Measurements from ENCODE around the gene MGRN1.
A peak's percentile ranks its signal among the peaks of the same experiment; 100 is the strongest.

The MGRN1 gene

GRCh38 chr16:4624827-4625559 lies 367 bp downstream of the MGRN1 start:
- DNase-seq (ENCODE audit: low read depth, low spot score): peak; percentile 80

- DNase-seq (ENCODE audit: low read depth, low spot score): no peak
These were observed 1.0 kb downstream of the MGRN1 start for GRCh38 chr16:4625560-4626159.

GRCh38 chr16:4626396-4626795 lies 1.8 kb downstream of the MGRN1 start:
- no peak for DNase-seq (ENCODE audit: low read depth, low spot score)

GRCh38 chr16:4628283-4628682 lies 3.7 kb downstream of the MGRN1 start:
- no peak for DNase-seq (ENCODE audit: low read depth, low spot score)

GRCh38 chr16:4631444-4631843 lies 6.8 kb downstream of the MGRN1 start:
- DNase-seq (ENCODE audit: low read depth, low spot score): no peak

- DNase-seq (ENCODE audit: low read depth, low spot score): no peak
These were observed 9.4 kb downstream of the MGRN1 start for GRCh38 chr16:4633910-4634635.

- no peak for DNase-seq (ENCODE audit: low read depth, low spot score)
These were observed 10.1 kb downstream of the MGRN1 start for GRCh38 chr16:4634768-4635167.

- no peak for DNase-seq (ENCODE audit: low read depth, low spot score)
These were observed 11.6 kb downstream of the MGRN1 start for GRCh38 chr16:4636196-4636595.

- no peak for DNase-seq (ENCODE audit: low read depth, low spot score)
These were observed 13.0 kb downstream of the MGRN1 start for GRCh38 chr16:4637501-4638166.

GRCh38 chr16:4639899-4640509 lies 15.4 kb downstream of the MGRN1 start:
- no peak for DNase-seq (ENCODE audit: low read depth, low spot score)

GRCh38 chr16:4640572-4641305 lies 16.1 kb downstream of the MGRN1 start:
- no peak for DNase-seq (ENCODE audit: low read depth, low spot score)

GRCh38 chr16:4641306-4641687 lies 16.7 kb downstream of the MGRN1 start:
- DNase-seq (ENCODE audit: low read depth, low spot score): no peak

- DNase-seq (ENCODE audit: low read depth, low spot score): no peak
These were observed 17.3 kb downstream of the MGRN1 start for GRCh38 chr16:4641895-4642294.

- DNase-seq (ENCODE audit: low read depth, low spot score): no peak
These were observed 22.4 kb downstream of the MGRN1 start for GRCh38 chr16:4646773-4647643.

GRCh38 chr16:4647644-4647980 lies 23.0 kb downstream of the MGRN1 start:
- no peak for DNase-seq (ENCODE audit: low read depth, low spot score)

GRCh38 chr16:4648917-4649316 lies 24.3 kb downstream of the MGRN1 start:
- DNase-seq (ENCODE audit: low read depth, low spot score): no peak

GRCh38 chr16:4649744-4650442 lies 25.3 kb downstream of the MGRN1 start:
- DNase-seq (ENCODE audit: low read depth, low spot score): no peak

- DNase-seq (ENCODE audit: low read depth, low spot score): peak; percentile 57
These were observed 25.9 kb downstream of the MGRN1 start for GRCh38 chr16:4650443-4651074.

- no peak for DNase-seq (ENCODE audit: low read depth, low spot score)
These were observed 27.2 kb downstream of the MGRN1 start for GRCh38 chr16:4651827-4652226.
